ENCODE measurements around the gene NKX3-2.

- TF ChIP-seq, protein P1, sequence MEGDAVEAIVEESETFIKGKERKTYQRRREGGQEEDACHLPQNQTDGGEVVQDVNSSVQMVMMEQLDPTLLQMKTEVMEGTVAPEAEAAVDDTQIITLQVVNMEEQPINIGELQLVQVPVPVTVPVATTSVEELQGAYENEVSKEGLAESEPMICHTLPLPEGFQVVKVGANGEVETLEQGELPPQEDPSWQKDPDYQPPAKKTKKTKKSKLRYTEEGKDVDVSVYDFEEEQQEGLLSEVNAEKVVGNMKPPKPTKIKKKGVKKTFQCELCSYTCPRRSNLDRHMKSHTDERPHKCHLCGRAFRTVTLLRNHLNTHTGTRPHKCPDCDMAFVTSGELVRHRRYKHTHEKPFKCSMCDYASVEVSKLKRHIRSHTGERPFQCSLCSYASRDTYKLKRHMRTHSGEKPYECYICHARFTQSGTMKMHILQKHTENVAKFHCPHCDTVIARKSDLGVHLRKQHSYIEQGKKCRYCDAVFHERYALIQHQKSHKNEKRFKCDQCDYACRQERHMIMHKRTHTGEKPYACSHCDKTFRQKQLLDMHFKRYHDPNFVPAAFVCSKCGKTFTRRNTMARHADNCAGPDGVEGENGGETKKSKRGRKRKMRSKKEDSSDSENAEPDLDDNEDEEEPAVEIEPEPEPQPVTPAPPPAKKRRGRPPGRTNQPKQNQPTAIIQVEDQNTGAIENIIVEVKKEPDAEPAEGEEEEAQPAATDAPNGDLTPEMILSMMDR (IDR thresholded peaks at IDR 0.05) = no peak
- no peak for TF ChIP-seq ZFX (IDR thresholded peaks at IDR 0.05; ENCODE audit: borderline replicate concordance)
These were observed 51.6 kb downstream of the NKX3-2 start for GRCh38 chr4:13492747-13493146.
